AG04450 (cell line): ENCODE data around the gene CREBRF. TPM values are rescaled to one million over a fixed set of nuclear protein-coding genes. Genes with fewer than 3 reads are reported as not detected.
"Not testable (repeated sequence)": the region's sequence is repeated elsewhere in the genome, so short reads cannot be mapped to it uniquely, and the experiment has no call there.

Experiments
- CTCF ChIA-PET: fragments of 300-600, 350-600 bp; formaldehyde crosslinking; extraction: SDS; loops from one replicate; lab custom pipeline; 2022; ENCODE audit warnings: antibody characterized with exemption, inconsistent platforms; lab: Charles Lee
- POLR2A ChIA-PET: fragments of 350-600 bp; formaldehyde crosslinking; extraction: SDS; loops from one replicate; lab custom pipeline; 2021; ENCODE audit warnings: antibody characterized with exemption, inconsistent platforms; lab: Yijun Ruan, JAX
- DNase-seq: peaks from one replicate; pipeline ENCODE4 v3.0.0-alpha.2; 2011; ENCODE audit warnings: low read depth, low spot score
- H3K27ac ChIP-seq: one replicate; pipeline ENCODE4 v1.5.1; 2012; ENCODE audit warnings: low read depth, low read length, control low read depth
- H3K27me3 ChIP-seq: one replicate; pipeline ENCODE4 v1.6.0; 2012; ENCODE audit warnings: low read length; ENCODE audit not compliant: control insufficient read depth, insufficient read depth
- H3K4me3 ChIP-seq: 2 replicates; pipeline ENCODE4 v1.5.1; 2011; ENCODE audit warnings: mild to moderate bottlenecking, low read depth, low read length, control low read depth
- H3K9me3 ChIP-seq: 2 replicates; pipeline ENCODE4 v1.5.1; 2012; ENCODE audit warnings: low read length; ENCODE audit not compliant: control insufficient read depth, insufficient read depth
- CTCF ChIP-seq: IDR thresholded peaks from 2 replicates; pipeline ENCODE4 v1.5.1; 2011; ENCODE audit warnings: low read depth, low read length, control low read depth, inconsistent platforms
- polyA plus RNA-seq: library from polyadenylated mRNA; depleted of rRNA; stranded (reverse); fragments of >200 nt; gene quantifications from 2 replicates; pipeline ENCODE4 v1.2.3, GENCODE V29; 2011

Gene CREBRF
- polyA plus RNA-seq, 1 experiment = 20.4 TPM

DNA sequence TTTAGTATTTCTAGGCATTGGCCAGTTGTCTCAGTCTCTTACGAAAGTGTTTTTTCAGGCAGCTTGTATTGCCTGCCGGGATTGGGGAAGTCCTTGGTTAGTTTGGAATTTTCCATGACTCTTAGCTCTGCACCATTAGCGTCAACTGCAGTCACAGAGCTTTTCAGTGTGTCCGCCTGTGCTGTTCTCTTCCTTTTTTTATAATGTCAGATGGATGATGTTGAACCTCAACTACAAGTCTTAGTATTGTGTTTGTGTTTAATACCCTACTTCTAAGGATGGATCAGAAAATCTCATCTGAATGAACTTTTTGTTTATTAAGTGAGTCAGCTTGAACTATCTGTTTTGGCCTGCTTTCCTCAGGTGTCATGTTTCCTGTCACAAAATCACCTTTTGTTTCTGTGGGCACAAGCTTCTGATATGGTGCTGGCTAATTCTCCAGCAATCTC is 39.5 kb upstream of the CREBRF start:
- H3K27ac ChIP-seq = no peak overlapping the region
- ChIA-PET CTCF (interaction anchor here (0.6 kb wide), 1 partner anchor 58 kb away, joined by 4 read pairs; no protein-coding TSS in a partner anchor), POLR2A (interaction anchor here (1.0 kb wide), 1 partner anchor 33 kb away, joined by 6 read pairs; the partner anchor contains the start of gene ATP6V0E1)
- no peak for DNase-seq
- H3K27me3 ChIP-seq = no peaks in the 10 kb centered on the region
- no peak overlapping the region for H3K4me3 ChIP-seq
- TF ChIP-seq CTCF = no peak
- H3K9me3 ChIP-seq = no peaks in the 10 kb centered on the region; the same call in 1 of the 2 replicates

DNA sequence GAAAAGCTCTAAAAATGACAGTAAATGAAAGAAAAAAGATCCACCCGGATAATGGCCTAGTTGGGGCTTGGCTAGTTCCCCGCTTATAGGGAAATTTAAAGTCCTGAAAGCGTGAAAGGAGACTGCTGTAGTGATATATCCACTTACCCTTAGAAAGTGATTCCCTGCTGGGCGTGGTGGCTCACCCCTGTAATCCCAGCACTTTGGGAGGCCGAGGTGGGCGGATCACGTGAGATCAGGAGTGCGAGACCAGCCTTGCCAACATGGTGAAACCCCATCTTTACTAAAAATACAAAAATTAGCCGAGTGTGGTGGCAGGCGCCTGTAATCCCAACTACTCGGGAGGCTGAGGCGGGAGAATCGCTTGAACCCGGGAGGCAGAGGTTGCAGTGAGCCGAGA is 39.1 kb upstream of the CREBRF start:
- H3K27me3 ChIP-seq, H3K4me3 ChIP-seq, H3K9me3 ChIP-seq, CTCF ChIA-PET, DNase-seq, H3K27ac ChIP-seq: not testable (repeated sequence)
- POLR2A ChIA-PET = interaction anchor here (1.0 kb wide), 1 partner anchor 33 kb away, joined by 6 read pairs; the partner anchor contains the start of gene ATP6V0E1

DNA sequence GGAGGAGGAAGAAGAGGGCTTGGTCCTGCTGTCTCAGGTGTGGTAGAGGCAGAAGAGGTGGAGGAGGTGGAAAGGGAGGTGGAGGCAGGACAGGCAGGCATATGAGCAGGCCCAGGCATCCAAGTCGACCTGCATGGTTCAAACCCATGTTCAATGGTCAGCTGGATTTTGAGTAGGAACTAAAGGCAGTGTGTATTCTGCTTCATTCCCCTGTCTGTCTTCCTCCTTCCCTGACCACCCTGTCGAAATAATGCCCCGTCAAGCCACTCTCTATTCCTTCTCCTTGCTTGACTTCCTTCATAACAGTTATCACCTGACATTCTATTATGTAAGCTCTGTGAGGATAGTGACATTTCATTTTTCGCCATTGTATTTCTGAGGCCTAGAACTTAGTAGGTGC is 37.8 kb upstream of the CREBRF start:
- Histone ChIP-seq H3K27me3 (no peaks in the 10 kb centered on the region), H3K27ac (no peak overlapping the region), H3K9me3 (no peaks in the 10 kb centered on the region; the same call in 1 of the 2 replicates), H3K4me3 (no peak overlapping the region)
- ChIA-PET POLR2A (no interaction called here), CTCF (interaction anchor here (0.6 kb wide), 1 partner anchor 1106 kb away, joined by 3 read pairs; no protein-coding TSS in a partner anchor)
- TF ChIP-seq CTCF = no peak
- DNase-seq = no peak

GRCh38 chr5:173020154-173020581 is 36.0 kb upstream of the CREBRF start:
- CTCF ChIA-PET = no interaction called here

DNA sequence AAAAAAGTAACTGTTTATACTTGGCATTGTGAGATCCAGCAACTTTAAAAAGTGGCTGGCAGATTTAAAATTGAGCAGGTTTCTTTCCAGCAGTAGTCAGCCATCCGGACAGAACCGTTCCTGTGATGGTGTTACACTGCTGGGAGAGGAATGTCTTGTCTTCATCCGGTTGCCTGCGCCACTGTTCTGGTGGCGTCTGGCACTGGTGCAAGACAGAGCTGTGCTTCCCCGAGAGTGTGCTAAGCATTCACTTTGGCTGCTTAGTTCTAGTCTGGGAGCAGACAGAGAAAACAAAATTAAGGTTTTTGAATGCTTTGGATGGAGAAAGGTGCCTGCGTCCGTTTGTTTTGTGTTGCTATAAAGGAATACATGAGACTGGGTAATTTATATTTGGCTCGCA is 35.5 kb upstream of the CREBRF start:
- Histone ChIP-seq H3K27ac (no peak overlapping the region), H3K27me3 (no peaks in the 10 kb centered on the region), H3K4me3 (no peak overlapping the region), H3K9me3 (no peaks in the 10 kb centered on the region; the same call in 1 of the 2 replicates)
- TF ChIP-seq CTCF = no peak
- DNase-seq = no peak
- ChIA-PET CTCF (no interaction called here), POLR2A (no interaction called here)

More at GRCh38 chr5:173020154-173020581, 36.0 kb upstream of the CREBRF start:
- TF ChIP-seq CTCF = no peak
- H3K27me3 ChIP-seq = no peaks in the 10 kb centered on the region
- no peak for DNase-seq
- no peak overlapping the region for H3K4me3 ChIP-seq
- POLR2A ChIA-PET = no interaction called here
- no peak overlapping the region for H3K27ac ChIP-seq
- H3K9me3 ChIP-seq = no peaks in the 10 kb centered on the region; the same call in 1 of the 2 replicates
